ENCODE results near the gene RIOK1.

GRCh38 chr6:7446619-7447325 lies 57.2 kb downstream of the RIOK1 start:
- TF ChIP-seq POLR2A (IDR thresholded peaks at IDR 0.05; ENCODE audit: low read depth, low read length), result no peak
- no peak for TF ChIP-seq POLR2AphosphoS5 (IDR thresholded peaks at IDR 0.05; ENCODE audit: low read depth, low read length)
- TF ChIP-seq TAF1 (IDR thresholded peaks at IDR 0.05; ENCODE audit: borderline replicate concordance, low read depth, low read length), result no peak

All from GM12892 (cell line).